C1 segment of cervical spinal cord (tissue), 14 donors: ENCODE results near the gene CCSER1.

Source experiments
- DNase-seq, 14 donors: peaks; one replicate each; lab custom pipeline; 2025; lab: John Stamatoyannopoulos, UW

Gene CCSER1

DNA sequence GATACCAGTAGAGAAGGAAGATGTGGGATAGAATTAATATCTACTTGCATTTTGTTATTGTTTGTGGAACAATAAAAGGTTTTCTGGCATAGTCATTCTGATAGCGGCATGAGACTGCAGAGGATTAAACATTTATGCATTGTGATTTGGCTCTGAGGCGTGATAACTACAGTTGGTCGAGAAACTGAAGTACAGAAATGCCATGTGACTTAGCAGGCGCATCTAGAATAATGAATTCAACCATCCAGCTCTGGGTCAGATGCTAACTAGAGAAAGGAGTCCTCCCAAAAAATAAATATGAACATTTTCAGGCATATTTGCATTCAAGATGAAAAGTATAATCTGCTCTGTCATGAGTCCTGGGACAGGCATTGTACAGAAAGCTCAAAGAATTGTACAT, 62.8 kb downstream of the CCSER1 start:
- DNase-seq: peak in 1 of 14 donors; percentile 17

DNA sequence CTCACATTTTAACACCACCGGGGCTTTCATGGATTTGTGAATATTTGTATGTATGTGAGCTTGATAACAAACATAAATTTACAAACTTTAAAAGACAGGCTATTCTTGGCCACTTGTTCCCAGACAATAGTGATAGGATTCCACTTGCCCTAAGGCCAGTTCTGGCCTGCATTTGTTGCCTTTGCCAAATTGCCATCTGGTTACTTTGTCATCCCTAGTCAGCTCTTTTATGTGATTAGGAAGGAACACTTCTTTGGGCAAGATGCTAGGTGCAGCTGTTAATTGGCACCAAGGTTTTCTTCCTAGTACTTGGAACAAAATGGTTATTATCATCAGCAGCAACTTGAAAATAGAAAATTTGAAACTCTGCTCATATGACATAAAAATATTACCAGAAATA, 63.3 kb downstream of the CCSER1 start:
- peak in 1 of 14 donors; percentile 51 for DNase-seq

DNA sequence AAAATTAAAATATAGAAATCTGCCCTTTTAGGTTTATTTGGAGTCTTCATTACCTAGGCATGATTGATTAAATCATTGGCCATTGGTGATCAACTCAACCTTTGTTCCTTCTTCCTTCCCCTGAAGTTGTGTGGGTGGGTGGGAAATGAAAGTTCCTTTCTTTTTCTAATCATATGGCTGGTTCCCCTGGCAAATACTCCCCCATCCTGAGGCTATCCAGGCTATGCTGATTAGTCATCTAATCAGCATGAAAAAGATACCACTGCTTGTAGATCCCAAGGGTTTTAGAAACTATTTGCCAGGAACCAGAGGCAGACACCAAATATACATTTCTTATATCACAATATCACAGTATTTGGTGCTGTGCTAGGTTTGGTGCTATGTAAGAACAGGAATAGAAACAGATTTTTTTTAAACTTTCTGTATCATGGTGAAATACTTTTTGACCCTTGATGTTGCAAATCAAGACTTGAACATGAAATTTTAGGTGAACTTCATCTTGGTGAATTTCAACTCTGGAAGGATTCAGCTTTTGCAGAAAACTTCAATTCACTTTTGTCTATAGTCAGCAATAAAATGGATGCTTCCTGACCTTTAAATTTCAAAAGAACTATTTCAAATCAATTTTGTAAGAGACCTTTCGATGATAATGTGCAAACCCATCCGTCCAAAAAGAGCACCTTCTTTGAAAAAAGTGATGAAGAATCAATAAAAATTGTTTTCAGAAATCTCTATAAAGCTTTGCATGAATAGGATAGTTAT, 71.1 kb downstream of the CCSER1 start:
- no peak for DNase-seq

DNA sequence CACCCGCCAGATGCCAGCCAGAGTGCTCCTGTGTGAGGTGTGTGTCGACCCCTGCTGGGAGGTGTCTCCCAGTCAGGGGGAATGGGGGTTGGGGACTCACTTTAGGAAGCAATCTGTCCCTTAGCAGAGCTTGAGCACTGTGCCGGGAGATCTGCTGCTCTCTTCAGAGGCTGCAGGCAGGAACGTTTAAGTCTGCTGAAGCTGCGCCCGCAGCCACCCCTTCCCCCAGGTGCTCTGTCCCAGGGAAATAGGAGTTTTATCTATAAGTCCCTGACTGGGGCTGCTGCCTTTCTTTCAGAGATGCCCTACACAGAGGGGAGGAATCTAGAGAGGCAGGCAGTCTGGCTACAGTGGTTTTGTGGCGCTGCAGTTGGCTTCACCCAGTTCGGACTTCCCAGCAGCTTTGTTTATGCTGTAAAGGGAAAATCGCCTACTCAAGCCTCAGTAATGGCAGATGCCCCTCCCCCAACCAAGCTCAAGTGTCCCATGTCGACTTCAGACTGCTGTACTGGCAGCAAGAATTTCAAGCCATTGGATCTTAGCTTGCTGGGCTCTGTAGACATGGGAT, 80.8 kb downstream of the CCSER1 start:
- DNase-seq: no peak

DNA sequence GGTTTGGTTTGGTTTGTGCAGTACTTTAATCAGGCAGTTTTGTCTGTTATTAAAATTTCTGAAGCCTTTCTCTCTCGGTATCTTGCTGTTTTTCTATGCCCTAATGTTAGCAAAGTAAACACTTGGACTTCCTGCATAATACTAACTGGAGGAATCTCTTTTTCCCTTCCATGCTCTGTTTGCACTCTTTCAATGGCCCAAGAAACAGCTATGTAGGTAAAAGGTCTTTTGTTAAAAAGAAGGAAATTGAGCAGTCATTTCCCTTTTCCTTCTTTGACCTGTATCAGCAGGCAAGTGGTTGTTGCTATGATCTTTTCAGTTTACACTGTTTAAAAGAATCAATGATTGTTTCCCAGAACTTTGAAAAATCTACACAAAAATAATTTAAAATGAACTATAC, 82.7 kb downstream of the CCSER1 start:
- no peak for DNase-seq

DNA sequence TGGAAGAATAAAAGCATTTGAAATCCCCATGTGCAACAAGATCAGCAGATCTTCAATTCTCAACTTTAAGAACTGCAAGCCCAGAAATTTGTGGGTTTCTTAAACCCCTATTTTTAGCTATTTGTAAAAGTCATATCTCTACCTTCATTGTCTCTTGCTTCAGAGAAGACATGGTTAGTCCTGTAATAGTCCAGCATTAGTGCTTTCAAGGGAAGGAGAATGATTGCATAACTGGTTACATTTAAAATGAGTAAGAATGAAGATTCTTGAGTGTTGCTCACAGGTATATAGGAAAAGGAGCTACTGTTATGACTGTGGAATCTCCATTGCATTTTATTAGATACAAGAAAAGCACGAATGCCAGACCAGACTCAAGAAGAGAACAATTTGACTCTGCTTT, 84.0 kb downstream of the CCSER1 start:
- no peak for DNase-seq

DNA sequence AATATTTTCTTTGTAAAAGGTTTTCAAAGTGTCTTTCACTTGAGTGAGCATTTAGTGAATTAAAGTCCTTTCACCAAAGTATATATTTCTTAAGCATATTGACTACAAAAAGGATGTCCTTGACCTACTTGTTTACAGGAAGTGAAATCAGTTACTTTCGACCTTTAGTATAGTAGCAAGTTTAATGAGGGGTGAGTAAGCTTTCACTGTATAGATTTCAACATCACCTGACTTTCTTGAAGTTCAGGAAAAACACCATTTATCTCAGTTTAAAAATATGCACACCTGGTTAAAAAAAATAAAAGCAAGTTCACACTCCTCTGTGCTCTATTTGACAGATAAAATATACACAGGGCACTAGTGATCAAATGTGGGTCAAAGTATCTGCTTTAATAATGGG, 88.1 kb downstream of the CCSER1 start:
- DNase-seq: no peak

DNA sequence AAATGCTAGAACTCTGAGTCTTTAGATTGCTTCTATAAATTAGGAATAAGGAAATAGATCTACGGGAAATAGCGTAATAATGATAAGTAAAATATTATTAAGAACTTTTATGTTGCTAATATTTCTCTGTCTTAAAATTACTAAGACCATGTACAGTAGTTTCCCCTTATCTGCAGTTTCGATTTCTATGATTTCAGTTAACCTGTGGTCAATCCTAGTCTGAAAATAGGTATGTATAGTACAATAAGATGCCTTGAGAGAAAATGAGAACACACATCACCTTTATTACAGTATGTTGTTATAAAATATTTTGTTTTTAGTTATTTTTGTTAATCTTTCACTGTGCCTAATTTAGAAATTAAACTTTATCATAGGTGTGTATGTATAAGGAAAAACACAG, 92.6 kb downstream of the CCSER1 start:
- DNase-seq: no peak

DNA sequence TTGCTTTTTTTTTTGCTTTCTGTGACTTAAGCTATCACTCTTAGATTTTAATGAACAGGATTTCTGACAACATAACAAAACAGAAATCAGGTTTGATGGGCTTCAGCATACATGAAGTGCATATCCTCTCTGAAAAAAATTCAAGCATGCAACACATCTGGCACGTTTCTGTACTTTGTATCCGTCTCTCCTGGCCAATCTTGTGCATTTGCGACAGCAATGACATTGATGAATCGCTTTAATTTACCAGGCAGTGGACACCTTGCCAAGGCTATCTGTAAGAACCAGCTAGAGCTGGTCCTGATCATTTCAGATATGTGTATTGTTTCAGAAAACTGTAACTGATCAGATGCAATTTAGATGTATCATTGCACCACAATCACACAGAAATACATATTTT, 93.3 kb downstream of the CCSER1 start:
- DNase-seq: no peak

DNA sequence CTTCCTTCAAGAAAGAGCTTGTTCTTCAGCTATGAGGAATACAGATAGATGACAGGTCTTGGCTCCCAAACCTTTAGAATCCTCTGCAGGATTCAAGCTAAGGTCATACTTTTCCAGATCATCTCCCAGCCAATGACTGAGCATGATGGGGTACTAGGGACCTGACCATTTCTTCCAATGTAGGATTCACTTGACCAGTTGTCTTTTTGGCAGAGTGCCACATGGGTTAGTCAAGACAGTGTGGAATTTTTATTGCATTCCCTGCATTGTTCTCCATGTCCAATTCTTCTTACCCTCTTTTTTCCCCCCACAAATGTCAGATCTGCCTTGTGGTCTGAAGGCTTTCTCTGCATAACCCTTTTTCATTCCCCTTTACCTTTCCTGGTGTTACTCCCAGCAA, 99.5 kb downstream of the CCSER1 start:
- no peak for DNase-seq

DNA sequence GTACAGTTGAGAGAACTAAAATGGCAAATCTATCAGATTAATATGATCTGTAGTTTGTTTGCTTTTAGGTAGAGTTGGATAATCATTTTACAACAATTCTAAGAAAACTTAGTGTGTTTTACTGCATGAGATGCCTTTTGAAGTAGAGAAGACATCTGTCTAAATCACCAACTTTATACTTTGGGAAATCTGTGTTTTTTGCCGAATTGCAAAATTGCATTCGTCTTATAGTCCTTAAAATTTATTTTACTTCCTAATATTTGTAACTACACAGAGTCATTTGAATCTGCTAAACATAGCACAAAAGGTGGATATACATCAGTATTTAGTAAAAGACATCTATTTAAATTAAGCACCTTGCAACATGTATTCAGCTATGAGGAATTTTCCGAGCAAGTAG, 100.0 kb downstream of the CCSER1 start:
- no peak for DNase-seq

DNA sequence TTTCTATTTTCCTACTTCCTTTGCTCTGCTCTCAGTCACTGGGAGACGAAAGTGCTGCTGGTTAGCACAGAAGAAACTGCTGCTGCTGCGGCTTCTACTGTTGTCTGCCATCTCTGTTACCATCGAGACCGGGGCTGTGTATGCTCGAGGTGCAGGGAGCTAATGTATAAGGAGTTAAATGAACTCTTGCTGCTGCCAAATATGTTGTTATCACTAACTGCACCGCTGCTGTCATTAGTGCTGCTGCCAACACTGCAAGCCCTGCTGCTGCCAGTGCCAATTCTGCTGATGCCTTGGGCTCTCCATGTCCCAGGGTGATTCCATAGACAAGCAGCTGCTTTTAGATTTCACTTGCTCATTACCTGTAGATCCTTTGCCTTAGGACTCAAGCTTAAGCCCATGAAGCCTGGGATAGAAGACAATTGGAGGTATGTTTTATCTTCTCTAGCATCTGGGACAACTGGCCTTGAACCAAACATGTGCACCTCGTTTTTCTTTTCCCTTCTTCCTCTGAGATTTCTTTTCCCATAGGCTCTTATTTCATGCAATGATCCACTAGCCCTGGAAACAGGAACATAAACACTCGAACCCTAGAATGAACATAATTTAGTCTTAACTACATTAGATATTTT, 107.8 kb downstream of the CCSER1 start:
- no peak for DNase-seq

DNA sequence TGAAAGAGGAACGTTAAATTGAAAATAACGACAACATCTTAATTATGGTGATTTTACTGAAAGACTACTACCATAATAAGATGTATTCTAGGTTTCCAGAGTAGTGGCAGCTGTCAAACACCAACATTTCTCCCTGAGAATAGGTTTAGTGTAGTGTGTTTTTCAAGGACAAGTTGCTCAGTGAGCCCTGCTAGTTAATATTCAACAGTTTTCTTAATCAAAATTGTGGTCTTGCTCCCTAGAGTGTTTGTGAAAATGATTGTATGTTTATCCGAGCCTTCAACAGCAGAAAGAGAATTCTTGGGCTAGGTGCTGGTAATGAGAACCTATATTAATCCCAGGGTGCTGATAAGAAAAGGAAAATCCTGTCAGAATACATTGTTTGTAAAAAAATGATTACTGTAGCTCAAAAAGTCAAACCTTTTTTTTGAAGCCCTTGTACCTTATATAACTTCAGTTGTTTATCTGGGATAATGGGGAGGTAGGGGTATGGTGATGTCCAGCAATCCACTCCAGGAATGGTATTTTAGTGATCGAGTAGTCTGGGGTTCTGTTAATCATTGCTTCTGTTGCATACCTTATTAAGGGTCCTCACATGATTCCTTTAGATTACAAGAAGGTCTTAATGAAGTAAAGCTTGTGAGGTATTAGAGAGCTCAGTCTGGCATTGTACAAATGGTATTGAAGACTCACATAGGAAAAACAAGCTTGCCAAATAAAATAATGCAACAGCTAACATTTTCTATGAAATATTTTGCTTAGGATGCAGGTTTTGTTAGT, 110.7 kb downstream of the CCSER1 start:
- DNase-seq: no peak

DNA sequence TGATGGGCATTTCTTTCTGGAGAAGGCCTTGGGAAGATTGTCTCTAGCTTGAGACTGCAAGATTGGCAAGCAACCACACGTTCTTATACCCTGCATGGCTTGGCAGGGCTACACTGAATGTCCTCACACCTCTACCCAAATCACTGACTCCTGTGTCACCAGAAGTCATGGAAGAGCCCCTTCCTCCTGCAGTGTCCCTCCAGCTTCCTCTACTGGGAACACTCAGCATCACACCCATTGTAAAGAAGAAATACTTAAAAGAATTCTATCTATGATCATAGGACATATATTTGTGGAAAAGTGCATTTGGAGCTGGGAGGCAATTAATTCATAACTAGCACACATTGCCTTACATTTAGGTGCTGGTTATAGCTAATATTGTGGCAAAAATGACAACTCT, 113.1 kb downstream of the CCSER1 start:
- no peak for DNase-seq

DNA sequence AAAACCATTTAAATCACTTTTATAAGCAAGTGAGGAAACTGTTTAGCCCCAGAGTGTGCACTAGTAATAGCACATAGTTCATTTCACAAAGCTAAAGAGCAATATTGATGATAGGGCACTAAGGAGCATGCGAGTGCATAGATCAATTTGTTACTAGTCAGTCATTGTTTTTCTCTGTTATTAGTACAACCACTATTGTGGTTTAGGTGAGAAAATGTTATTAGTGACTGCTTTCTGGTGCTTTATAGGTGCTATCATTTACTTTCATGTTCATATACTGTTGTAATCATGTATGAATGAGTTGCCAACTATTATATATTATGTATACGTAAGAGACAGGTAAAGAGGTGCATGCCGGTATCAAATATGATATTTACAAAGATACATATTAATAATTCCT, 113.8 kb downstream of the CCSER1 start:
- DNase-seq: no peak

DNA sequence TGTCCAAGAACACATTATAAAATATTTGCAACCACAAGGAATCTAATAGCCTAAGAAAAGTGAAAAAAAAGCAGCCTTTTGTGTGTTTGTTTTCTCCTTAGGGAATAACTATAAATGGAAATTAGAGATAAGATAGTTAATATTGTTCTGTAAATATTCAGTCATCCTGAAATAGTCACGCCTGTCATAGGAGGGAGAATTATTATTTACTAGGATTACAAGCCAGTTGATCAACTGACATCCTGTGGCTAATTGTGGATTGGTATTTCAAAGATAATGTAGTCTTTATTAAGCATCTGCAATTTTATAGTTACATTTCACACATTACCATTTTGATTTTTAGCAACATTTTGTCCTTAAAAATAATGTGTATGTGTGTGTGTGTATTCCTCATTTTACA, 118.6 kb downstream of the CCSER1 start:
- DNase-seq: no peak

DNA sequence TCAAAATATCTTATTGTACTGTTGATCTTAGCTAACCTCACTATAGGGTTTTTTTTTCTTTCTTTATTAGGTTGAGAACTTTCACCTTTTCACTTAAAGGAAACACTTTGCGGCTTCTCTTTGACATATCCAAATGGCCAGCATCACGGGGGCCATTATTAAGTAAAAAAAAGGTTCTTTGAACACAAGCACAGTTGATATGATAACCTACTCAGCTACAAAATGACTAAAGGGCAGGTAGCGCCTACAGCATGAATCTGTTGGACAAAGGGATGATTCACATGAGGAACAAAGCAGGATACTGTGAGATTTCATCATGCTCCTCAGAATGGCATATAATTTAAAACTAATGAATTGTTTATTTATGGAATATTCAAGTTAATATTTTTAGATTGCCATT, 119.6 kb downstream of the CCSER1 start:
- DNase-seq: no peak

DNA sequence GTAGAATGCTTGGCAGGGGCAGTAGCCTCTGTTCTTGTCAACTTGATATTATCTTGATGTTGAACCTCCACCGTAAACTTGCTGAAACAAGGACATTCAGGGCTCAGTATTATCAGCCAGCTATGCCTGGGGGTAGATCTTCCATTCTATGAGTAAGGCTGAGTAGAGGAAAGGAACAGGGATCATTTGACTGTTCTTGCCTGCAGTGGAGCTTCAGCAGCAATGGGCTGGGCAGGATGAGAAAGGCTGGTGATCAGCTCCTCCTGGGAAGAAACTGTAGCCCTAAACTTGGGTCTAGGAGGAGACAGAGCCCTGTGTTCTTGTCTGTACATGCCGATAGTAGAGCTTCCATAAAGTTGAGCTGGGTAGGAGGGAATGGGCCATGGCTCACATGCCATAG, 127.2 kb downstream of the CCSER1 start:
- DNase-seq: no peak

DNA sequence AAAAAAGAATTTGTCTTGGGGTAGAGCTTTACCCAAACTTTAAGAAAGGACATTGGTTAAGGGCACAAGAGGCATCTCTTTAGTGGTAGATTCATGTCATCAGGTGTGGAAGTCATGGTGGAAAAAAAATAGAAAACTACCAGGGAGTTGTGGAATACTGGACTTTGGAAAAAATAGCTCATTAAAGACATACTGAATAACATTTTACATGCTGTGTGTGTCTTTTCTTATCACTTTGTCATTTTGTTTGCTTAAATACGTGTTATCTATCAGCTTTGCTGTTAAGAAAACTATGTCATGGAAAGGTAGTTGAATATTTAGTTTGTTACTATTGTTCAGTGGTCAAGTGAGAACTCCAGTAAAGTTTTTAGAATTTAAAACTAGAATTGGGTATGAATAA, 147.0 kb downstream of the CCSER1 start:
- no peak for DNase-seq

DNA sequence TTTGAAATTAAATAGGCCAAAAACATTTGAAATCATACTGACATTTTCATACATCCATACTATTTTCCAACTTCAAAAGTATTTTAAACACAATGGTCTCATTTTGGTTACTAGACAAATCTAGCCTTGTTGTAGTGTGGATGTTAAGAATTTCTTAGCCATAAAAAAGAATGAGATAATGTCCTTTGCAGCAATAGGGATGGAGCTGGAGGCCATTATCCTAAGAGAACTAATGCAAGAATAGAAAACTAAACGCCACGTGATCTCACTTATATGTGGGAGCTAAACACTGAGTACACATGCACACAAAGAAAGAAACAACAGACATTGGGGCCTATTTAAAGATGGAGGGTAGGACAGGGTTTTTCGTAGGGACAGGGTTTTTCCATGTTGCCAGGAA, 153.8 kb downstream of the CCSER1 start:
- DNase-seq: no peak

DNA sequence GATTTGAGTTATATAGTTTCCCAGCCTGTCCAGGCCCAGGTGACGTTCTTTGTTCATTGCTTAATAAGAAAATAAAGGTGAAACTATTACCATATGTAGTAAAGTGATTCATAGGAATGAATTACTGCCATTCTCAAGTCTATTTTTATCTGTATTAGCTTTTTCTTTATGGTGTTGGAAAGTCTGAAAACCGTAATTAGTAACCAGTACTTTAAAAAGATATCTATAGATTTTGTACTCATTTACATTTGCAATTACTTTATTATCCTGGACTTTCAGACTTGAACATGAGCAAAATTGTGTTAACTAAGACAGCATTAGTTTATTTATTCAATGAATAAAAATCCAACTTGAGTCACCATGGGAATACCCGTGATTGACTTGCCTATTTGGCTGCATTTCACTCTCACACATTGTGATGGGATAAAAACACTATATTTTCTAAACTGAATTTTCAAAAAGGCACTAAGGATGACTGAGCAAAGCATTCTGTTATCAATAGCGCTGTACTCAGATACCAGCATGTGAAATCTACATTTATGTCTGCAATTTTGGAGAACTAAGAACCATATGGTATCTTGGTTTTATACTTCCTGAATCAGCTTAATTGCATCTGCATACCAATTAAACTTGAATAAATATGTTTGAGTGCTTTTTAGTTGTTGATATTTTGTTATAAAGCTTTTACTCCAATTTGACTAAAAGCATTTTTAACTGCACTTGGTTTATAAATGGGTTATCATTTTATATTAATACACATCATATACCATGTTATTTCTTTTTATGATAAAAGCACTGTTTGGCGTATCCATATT, 154.6 kb downstream of the CCSER1 start:
- DNase-seq: no peak

DNA sequence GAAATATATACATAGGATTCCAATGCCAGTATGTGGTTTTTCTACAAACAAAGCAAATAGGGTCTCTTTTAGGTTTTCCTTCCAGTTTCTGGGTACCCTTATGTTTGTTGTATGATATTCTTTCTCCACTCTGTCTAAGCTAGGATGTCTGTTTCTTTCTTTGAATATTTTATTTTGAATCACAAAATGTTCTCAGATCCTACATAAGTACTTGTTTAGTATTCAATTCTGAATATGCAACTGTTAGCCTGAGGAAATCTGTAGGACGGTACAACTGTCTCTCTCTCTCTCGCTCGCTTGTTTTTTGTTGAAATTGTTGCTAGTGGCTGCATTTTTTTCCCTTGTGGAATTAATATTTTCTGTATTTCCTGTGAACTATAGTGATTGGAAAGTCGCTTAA, 163.2 kb downstream of the CCSER1 start:
- DNase-seq: no peak
